Stimulated activated CD4-positive, alpha-beta T cell treated with anti-CD3 and anti-CD28 coated beads, Interleukin-1b, Interleukin-23, amount 100 ng/mL, for 4 hours (primary cell): Measurements from ENCODE around the gene CXorf49B.

Experiments
- DNase-seq, 2 donors: peaks; one replicate each; pipeline ENCODE4 v3.0.0-alpha.2; 2020; ENCODE audit warnings: low read depth in 2 of 2

Gene CXorf49B

DNA sequence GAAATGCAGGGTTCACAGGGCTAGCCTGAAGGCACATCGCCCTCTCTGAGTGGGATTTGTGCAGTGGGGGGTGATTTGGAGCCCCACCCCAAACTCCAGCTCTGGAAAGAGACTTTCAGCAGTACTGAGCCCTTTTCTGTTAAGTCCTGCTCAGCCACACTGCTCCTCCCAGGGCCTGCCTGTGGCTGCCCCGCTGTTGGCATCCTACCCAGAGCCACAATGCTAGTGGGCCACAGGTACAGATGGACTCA is 52.7 kb downstream of the CXorf49B start:
- DNase-seq: no peak
